HEK293 (cell line): ENCODE data around the gene ARNT2.

Source experiments
- CTCF ChIA-PET: fragments of 350-600 bp; formaldehyde crosslinking; extraction: SDS; loops from one replicate; lab custom pipeline; 2021; ENCODE audit warnings: antibody characterized with exemption; lab: Yijun Ruan, JAX
- POLR2A ChIA-PET: fragments of 300-600 bp; formaldehyde crosslinking; extraction: SDS; loops from one replicate; lab custom pipeline; 2020; ENCODE audit warnings: antibody characterized with exemption, inconsistent platforms; lab: Yijun Ruan, JAX
- H3K27ac ChIP-seq: fragments of 200-500 bp; sonication (Bioruptor generic); 2 replicates; pipeline ENCODE4 v1.5.1; 2014; ENCODE audit warnings: low read depth, low read length, control low read depth, inconsistent platforms; ENCODE audit errors: extremely low read depth
- H3K36me3 ChIP-seq, 2 experiments: fragments of 200-500 bp in 1 of 2; sonication (Bioruptor generic) in 1 of 2; 1 replicate in 1 of 2; 2 replicates in 1 of 2; pipeline ENCODE4 v1.5.1; 2014 to 2017; ENCODE audit warnings: inconsistent platforms in 2 of 2, low read length in 2 of 2; ENCODE audit not compliant: control insufficient read depth in 2 of 2, insufficient read depth in 1 of 2
- H3K4me1 ChIP-seq: fragments of 200-500 bp; sonication (Bioruptor generic); 2 replicates; pipeline ENCODE4 v1.5.1; 2014; ENCODE audit warnings: mild to moderate bottlenecking, low read length, inconsistent platforms; ENCODE audit not compliant: control insufficient read depth, insufficient read depth
- H3K4me3 ChIP-seq: 2 replicates; pipeline ENCODE4 v1.5.1; 2011; ENCODE audit warnings: low read depth, mild to moderate bottlenecking, control low read depth, low read length, moderate library complexity
- H3K9me3 ChIP-seq: fragments of 200-500 bp; sonication (Bioruptor generic); 2 replicates; pipeline ENCODE4 v1.5.1; 2014; ENCODE audit warnings: low read depth, low read length, inconsistent platforms; ENCODE audit not compliant: control insufficient read depth, insufficient read depth
- AEBP2 ChIP-seq: fragments of 450-650 bp; formaldehyde crosslinking; IDR thresholded peaks from 2 replicates; pipeline ENCODE4 v1.5.1; 2016; ENCODE audit warnings: missing biosample characterization, missing genetic modification characterization, borderline replicate concordance
- ATF2 ChIP-seq: fragments of 450-650 bp; formaldehyde crosslinking; IDR thresholded peaks from 2 replicates; pipeline ENCODE4 v1.5.1; 2016; ENCODE audit warnings: missing biosample characterization, missing genetic modification characterization, low read depth
- GLIS2 ChIP-seq: fragments of 450-650 bp; formaldehyde crosslinking; IDR thresholded peaks from 2 replicates; pipeline ENCODE4 v1.5.1; 2016; ENCODE audit warnings: missing biosample characterization, missing genetic modification characterization
- HIC1 ChIP-seq: fragments of 450-650 bp; formaldehyde crosslinking; IDR thresholded peaks from 2 replicates; pipeline ENCODE4 v1.5.1; 2016; ENCODE audit warnings: missing biosample characterization, missing genetic modification characterization
- MYNN ChIP-seq: fragments of 450-650 bp; formaldehyde crosslinking; IDR thresholded peaks from 2 replicates; pipeline ENCODE4 v1.5.1; 2016; ENCODE audit warnings: missing biosample characterization, missing genetic modification characterization, borderline replicate concordance
- OVOL3 ChIP-seq: fragments of 450-650 bp; formaldehyde crosslinking; IDR thresholded peaks from 2 replicates; pipeline ENCODE4 v1.5.1; 2016; ENCODE audit warnings: missing biosample characterization, missing genetic modification characterization
- PBX3 ChIP-seq: sonication (generic); formaldehyde crosslinking; IDR thresholded peaks from 2 replicates; pipeline ENCODE4 v1.8.1; 2022; ENCODE audit warnings: mild to moderate bottlenecking, moderate library complexity, missing genetic modification reagents
- PRDM1 ChIP-seq: fragments of 450-650 bp; formaldehyde crosslinking; IDR thresholded peaks from 2 replicates; pipeline ENCODE4; 2016; ENCODE audit warnings: missing biosample characterization, missing genetic modification characterization
- SP2 ChIP-seq: fragments of 450-650 bp; formaldehyde crosslinking; IDR thresholded peaks from 2 replicates; pipeline ENCODE4 v1.5.1; 2016; ENCODE audit warnings: missing biosample characterization, missing genetic modification characterization
- ZBTB21 ChIP-seq: fragments of 450-650 bp; formaldehyde crosslinking; IDR thresholded peaks from 2 replicates; pipeline ENCODE4 v1.5.1; 2017; ENCODE audit warnings: missing biosample characterization, missing genetic modification characterization
- ZNF211 ChIP-seq: fragments of 450-650 bp; formaldehyde crosslinking; IDR thresholded peaks from 2 replicates; pipeline ENCODE4 v1.5.1; 2016; ENCODE audit warnings: low read depth, missing biosample characterization, missing genetic modification characterization
- ZNF214 ChIP-seq: fragments of 450-650 bp; formaldehyde crosslinking; IDR thresholded peaks from 2 replicates; pipeline ENCODE4 v1.5.1; 2017; ENCODE audit warnings: missing biosample characterization, mild to moderate bottlenecking, missing genetic modification characterization, borderline replicate concordance
- ZNF248 ChIP-seq: fragments of 450-650 bp; formaldehyde crosslinking; IDR thresholded peaks from 2 replicates; pipeline ENCODE4 v1.5.1; 2017; ENCODE audit warnings: missing biosample characterization, missing genetic modification characterization
- ZNF280C ChIP-seq: fragments of 450-650 bp; formaldehyde crosslinking; IDR thresholded peaks from 2 replicates; pipeline ENCODE4 v1.5.1; 2016; ENCODE audit warnings: missing biosample characterization, missing genetic modification characterization
- ZNF302 ChIP-seq: fragments of 450-650 bp; formaldehyde crosslinking; IDR thresholded peaks from 2 replicates; pipeline ENCODE4 v1.5.1; 2016; ENCODE audit warnings: missing biosample characterization, missing genetic modification characterization, low read depth
- ZNF473 ChIP-seq: fragments of 450-650 bp; formaldehyde crosslinking; IDR thresholded peaks from 2 replicates; pipeline ENCODE4 v1.5.1; 2017; ENCODE audit warnings: missing biosample characterization, missing genetic modification characterization
- ZNF48 ChIP-seq: fragments of 450-650 bp; formaldehyde crosslinking; IDR thresholded peaks from 2 replicates; pipeline ENCODE4 v1.5.1; 2016; ENCODE audit warnings: missing biosample characterization, missing genetic modification characterization
- ZNF561 ChIP-seq: fragments of 450-650 bp; IDR thresholded peaks from 2 replicates; pipeline ENCODE4 v1.5.1; 2018; ENCODE audit warnings: missing biosample characterization, missing genetic modification characterization, borderline replicate concordance
- ZNF626 ChIP-seq: fragments of 450-650 bp; sonication (Bioruptor Pico); formaldehyde crosslinking; IDR thresholded peaks from 2 replicates; pipeline ENCODE4 v1.5.1; 2018; ENCODE audit warnings: missing biosample characterization, missing genetic modification characterization, inconsistent platforms
- ZNF639 ChIP-seq: fragments of 450-650 bp; formaldehyde crosslinking; IDR thresholded peaks from 2 replicates; pipeline ENCODE4 v1.5.1; 2016; ENCODE audit warnings: missing biosample characterization, missing genetic modification characterization
- ZNF76 ChIP-seq: fragments of 450-650 bp; formaldehyde crosslinking; IDR thresholded peaks from 2 replicates; pipeline ENCODE4; 2016; ENCODE audit warnings: low read depth, missing biosample characterization, missing genetic modification characterization, borderline replicate concordance
- ZSCAN5A ChIP-seq: fragments of 450-650 bp; formaldehyde crosslinking; IDR thresholded peaks from 2 replicates; pipeline ENCODE4 v1.5.1; 2016; ENCODE audit warnings: missing biosample characterization, missing genetic modification characterization
- ZXDB ChIP-seq: fragments of 450-650 bp; formaldehyde crosslinking; IDR thresholded peaks from 2 replicates; pipeline ENCODE4 v1.5.1; 2016; ENCODE audit warnings: missing biosample characterization, missing genetic modification characterization

Gene ARNT2

GRCh38 chr15:80476036-80476435, 71.9 kb downstream of the ARNT2 start (continued):
- no peak for TF ChIP-seq ATF2 (tag by site-specific recombination)
- TF ChIP-seq ZNF639 (tag by site-specific recombination) = no peak
- no peak for TF ChIP-seq ZNF302 (tag by site-specific recombination)
- no peak for TF ChIP-seq ZSCAN5A
- no peak for TF ChIP-seq ZNF561 (tag by site-specific recombination)
- TF ChIP-seq AEBP2 (tag by site-specific recombination) = no peak
- no peak for TF ChIP-seq HIC1 (tag by site-specific recombination)
- no peak for TF ChIP-seq ZNF76 (tag by site-specific recombination)
- TF ChIP-seq ZNF280C (tag by site-specific recombination) = no peak
- no peak for TF ChIP-seq ZNF473 (tag by site-specific recombination)

GRCh38 chr15:80478075-80478474, 73.9 kb downstream of the ARNT2 start:
- peaks cover 0 to 10% of the 10 kb centered on the region in 2 experiments; a peak in 1 of 3 replicates for H3K36me3 ChIP-seq
- no peaks in the 10 kb centered on the region for H3K9me3 ChIP-seq
- ChIA-PET CTCF (interaction anchor here (0.7 to 2.4 kb wide), 4 partner anchors 8 to 302 kb away, joined by 3 to 9 read pairs (median 5); partner anchors contain the start of gene CEMIP), POLR2A (no interaction called here)
- H3K27ac ChIP-seq = no peak overlapping the region
- H3K4me3 ChIP-seq = no peak overlapping the region
- H3K4me1 ChIP-seq = no peaks in the 10 kb centered on the region
- TF ChIP-seq ZNF248 (tag by site-specific recombination) (no peak), GLIS2 (no peak), OVOL3 (no peak), PRDM1 (tag by site-specific recombination) (no peak), ZBTB21 (no peak), ZNF48 (tag by site-specific recombination) (no peak), MYNN (tag by site-specific recombination) (no peak), SP2 (tag by site-specific recombination) (no peak), ZNF214 (tag by site-specific recombination) (no peak), ZNF211 (tag by site-specific recombination) (no peak), PBX3 (CRISPR knock-in tag) (no peak), ZXDB (tag by site-specific recombination) (no peak), ZNF626 (tag by site-specific recombination) (no peak)
